Hindlimb muscle (tissue), 1 donor: ENCODE data around the gene UBAC2. TPM values are rescaled to one million over a fixed set of nuclear protein-coding genes. Genes with fewer than 3 reads are reported as not detected.
"Not testable (repeated sequence)": the region's sequence is repeated elsewhere in the genome, so short reads cannot be mapped to it uniquely, and the experiment has no call there.

ENCODE experiments used
- DNase-seq: peaks from one replicate; pipeline ENCODE4 v3.0.0-alpha.2; 2013
- polyA plus RNA-seq: library from polyadenylated mRNA; unstranded; fragments of 120-200 nt; gene quantifications from one replicate; pipeline ENCODE4 v1.2.1, GENCODE V29; 2013; ENCODE audit not compliant: insufficient read length

UBAC2 gene
- polyA plus RNA-seq, 1 donor, result 89.7 TPM

DNA sequence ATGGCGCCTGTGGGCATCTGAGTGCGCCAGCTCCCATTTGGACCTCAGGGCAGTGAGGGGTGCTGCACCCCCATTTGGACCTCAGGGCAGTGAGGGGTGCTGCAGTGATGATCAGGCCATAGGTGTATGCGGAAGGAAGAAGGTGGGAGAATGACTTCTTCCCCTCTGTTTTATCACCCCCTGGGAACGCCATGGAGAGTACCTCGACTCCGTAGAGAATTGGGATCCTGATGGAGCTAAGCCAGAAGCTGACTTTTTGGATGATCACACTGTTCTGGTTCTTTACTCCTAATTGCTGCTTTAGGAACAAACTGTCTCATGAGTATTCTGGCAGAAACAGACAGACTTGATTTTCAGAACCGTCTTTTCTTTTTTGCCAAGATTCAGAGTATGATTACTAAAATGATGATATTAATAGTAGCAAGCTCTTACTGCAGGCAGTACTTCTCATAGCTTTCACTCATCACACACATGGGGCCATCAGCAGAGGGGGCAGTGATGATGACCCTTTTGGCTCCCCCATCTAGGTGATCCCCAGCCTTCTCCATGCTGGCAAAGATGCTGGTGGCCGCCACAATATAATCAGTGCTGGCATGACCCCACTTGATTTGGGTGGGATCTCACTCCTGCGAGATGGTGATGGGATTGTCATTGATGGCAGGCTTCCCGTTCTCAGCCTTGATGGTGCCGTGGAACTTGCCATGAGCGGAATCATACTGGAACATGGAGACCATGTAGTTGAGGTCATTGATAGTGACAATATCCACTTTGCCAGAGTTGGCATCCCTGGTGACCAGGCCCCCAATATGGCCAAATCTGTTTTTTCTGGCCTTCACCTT is 10.3 kb upstream of the UBAC2 start:
- DNase-seq, result no peak

- DNase-seq, result no peak
Measured at GRCh38 chr13:99191336-99191899, 9.2 kb upstream of the UBAC2 start.

DNA sequence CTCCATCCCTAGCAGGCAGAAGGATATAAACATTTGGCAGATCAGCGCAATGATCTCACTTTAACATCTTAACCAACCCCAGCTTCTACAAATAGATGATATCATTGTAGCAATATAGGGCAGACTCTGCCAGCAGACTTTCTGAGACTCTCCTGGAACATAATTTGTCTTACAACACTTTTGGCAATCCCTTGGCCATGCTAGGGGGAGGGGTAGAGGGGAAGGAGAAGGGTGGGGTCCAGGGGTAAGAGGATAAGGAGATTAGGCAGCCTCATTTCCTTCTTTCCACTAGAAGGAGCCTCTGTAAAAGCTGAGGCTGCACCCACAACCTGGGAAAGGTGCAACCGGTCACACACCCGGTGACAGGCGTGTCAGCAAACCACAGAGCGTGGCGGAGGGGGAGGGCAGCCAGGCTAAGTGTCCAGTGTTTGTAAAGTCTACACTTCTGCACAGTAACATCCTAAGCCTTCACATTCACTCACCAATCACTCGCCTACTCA is 8.7 kb upstream of the UBAC2 start:
- no peak for DNase-seq

- no peak for DNase-seq
Measured at GRCh38 chr13:99192480-99192879, 8.2 kb upstream of the UBAC2 start.

DNA sequence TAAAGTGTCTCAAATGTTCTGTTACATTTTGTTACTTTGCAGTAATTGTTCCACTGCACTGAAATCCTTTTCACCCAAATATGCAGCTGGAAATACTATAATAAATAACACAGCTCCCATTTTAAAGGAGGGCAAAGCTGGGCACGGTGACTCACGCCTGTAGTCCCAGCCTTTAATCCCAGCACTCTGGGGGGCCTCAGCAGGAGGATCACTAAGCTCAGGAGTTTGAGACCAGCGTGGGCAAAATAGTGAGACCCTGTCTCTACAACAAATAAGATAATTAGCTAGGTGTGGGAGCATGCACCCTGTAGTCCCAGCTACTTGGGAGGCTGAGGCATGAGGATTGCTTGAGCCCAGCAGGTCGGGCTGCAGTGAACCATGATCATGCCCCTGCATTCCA is 7.5 kb upstream of the UBAC2 start:
- DNase-seq, result no peak

DNA sequence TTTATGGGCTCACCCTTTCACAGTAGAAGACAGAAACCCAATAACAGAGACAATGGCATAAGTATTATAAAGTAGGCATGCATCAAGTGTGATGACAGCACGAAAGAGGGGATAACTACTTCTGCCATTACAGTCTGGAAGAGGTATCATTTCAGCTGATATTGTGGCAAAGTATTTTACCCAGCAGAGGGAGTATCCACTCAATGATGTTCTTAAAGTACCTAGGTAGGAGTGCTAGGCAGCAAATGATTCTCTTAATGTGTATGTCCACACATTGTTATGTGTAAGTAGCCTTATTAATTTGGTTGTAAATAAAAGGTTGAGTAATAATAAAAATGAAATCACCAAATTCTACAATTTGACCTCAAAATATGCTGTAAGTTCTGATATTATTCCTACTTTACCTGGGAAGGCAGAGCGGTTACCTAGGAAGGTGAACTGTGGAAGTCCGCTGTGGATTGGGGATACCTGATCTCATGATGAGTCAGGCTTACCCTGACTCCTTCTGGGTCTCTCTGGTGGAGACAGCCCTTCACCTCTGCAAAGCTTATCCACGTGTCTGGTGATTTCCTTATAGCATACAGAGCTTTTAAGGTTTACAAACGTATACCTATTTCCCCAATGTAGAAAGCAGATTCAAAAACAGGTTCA is 4.1 kb upstream of the UBAC2 start:
- DNase-seq, result no peak

- DNase-seq, result no peak
Measured at GRCh38 chr13:99197117-99197651, 3.5 kb upstream of the UBAC2 start.

- peak; percentile 54 for DNase-seq
Measured at GRCh38 chr13:99199541-99200431, 868 bp upstream of the UBAC2 start.

- no peak for DNase-seq
Measured at GRCh38 chr13:99203601-99204579, 3.2 kb downstream of the UBAC2 start.

DNA sequence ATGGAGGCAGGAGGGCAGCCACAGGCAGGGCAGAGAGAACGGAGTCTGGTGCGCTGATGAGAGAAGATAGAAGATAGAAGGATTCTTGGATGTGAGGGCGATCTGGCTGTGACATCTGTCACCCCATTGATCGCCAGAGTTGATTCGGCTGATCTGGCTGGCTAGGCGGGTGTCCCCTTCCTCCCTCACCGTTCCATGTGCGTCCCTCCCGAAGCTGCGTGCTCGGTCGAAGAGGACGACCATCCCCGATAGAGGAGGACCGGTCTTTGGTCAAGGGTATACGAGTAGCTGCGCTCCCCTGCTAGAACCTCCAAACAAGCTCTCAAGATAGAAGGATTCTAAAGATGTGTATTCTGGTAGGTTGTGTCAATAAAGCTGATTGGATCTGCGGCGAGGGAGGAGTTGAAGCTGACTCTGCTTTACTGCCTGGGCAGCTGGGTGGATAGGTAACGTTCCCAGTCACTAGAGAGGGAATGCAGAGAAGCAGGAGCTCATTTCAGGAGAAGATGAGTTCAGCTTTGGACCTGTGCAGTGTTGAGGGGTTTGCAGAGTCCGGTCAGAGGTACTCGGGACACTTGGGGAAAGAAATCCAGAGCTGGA is 5.1 kb downstream of the UBAC2 start:
- DNase-seq, result no peak

DNA sequence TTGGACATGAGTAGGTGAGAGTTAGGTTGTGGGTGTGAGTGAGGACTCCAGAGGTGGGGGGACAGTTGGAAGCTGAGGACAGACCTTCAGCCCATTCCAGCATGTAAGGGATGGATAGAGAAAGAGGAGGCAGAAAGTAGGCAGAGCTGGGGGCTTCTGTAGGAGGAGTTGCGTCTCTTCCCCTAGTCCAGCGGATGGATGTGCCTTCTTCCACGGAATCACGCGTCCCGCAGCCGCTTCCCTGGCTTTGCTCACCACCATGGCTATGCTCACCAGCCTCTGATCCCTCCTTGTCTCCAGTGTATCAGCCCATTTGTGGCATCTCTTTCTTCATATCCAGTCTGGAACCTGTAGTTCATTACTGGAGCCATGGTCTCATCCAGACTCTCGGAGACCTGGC is 5.6 kb downstream of the UBAC2 start:
- no peak for DNase-seq

DNA sequence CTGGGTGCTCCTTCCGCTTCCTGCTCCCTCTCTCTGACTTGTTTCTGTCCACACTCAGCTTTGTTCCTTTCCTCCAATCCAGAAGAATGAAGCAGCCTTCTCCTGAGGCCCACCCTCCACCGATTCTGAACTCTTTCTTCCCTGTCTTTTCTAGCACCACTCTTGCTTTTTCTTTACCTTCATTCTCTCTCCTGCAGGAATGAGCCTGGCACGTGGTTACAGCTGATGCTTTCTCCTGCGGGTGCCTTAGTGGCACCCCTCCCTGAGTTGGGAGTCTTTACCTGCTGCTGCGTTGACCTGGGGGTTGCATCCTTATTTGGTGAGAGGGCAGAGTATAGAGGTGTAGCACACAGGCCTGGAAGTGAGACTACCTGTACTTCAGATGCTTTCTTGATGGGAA is 6.2 kb downstream of the UBAC2 start:
- no peak for DNase-seq

- DNase-seq, result no peak
Measured at GRCh38 chr13:99207511-99207910, 6.9 kb downstream of the UBAC2 start.

GRCh38 chr13:99208185-99208584 is 7.5 kb downstream of the UBAC2 start:
- no peak for DNase-seq

DNA sequence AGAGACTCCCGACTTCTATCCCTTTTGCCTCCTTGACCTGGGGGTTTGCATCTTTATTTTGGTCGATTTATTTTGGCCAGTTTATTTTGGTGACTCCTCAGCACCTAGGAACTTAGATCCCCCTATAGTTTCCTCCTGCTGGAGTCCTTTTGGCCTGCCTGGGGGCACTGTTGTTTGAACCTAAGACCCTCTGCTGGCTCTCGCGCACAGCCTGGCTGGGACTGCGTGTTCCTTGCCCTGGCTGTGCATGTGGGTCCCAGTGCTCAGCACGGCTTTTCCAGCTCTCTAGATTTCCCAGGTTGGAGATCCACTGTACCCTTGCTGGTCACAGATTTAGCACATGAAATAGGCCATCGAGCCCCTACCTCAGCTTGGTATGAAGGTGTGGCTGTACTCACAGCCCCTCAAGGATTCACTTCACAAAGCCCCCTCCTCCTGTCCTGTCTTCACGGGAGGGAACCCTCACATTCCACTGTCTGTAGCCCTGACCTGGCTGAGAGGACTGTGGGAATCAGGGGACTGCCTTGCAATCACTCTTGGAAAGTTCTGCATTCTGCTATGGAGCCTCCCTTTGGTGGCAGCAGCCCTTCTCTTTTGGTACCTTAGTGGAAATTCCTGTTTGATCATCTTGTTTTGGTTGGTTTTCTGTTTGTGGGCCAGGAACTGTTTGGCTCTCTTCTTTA is 8.3 kb downstream of the UBAC2 start:
- no peak for DNase-seq

DNA sequence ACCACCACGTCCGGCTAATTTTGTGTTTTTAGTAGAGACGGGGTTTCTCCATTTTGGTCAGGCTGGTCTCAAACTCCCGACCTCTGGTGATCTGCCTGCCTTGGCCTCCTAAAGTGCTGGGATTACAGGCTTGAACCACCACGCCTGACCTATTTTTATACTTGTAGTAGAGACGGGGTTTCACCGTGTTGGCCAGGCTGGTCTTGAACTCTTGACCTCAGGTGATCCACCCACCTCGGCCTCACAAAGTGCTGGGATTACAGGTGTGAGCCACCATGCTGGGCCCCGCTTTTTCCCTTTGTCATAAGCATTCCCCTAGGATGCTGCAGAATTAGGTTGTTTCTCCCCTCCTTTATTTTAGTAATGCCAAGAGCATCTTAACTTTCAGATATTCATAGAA is 10.0 kb downstream of the UBAC2 start:
- DNase-seq, result not testable (repeated sequence)

- no peak for DNase-seq
Measured at GRCh38 chr13:99211421-99212035, 10.9 kb downstream of the UBAC2 start.

- no peak for DNase-seq
Measured at GRCh38 chr13:99214232-99214631, 13.6 kb downstream of the UBAC2 start.

DNA sequence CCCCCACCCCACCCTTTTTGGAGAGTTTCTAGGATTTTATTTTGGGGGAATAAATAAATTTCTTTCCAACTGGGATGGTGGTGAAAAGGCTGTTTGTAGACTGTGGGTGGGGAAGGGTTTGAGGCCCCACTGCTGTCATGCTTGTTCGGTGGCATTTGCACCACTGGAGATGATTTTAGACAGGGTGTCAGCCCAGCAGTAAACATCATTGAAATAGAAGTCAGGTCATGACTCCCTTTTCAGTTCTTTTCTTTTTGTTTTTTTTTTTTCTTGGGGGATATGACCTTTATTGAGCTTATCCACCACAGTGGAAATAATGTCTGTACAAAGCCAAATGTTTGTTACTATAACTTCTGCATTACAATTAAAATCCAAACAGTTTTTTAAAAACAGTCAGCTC is 14.1 kb downstream of the UBAC2 start:
- no peak for DNase-seq
